Karpas-422 (cell line): Measurements from ENCODE around the gene POLA1. TPM values are rescaled to one million over a fixed set of nuclear protein-coding genes. Genes with fewer than 3 reads are reported as not detected.
"Not testable (repeated sequence)": the region's sequence is repeated elsewhere in the genome, so short reads cannot be mapped to it uniquely, and the experiment has no call there.

Source experiments
- DNase-seq: peaks from one replicate; pipeline ENCODE4 v3.0.0-alpha.2; 2015
- H2AFZ ChIP-seq: fragments of 200-600 bp; sonication (generic); 2 replicates; pipeline ENCODE4 v1.6.1; 2014; ENCODE audit warnings: antibody characterized with exemption, low read length, mixed read lengths
- H3K27ac ChIP-seq: fragments of 200-600 bp; sonication (generic); 2 replicates; pipeline ENCODE4 v1.5.1; 2014; ENCODE audit warnings: mild to moderate bottlenecking, low read length, moderate library complexity
- H3K27me3 ChIP-seq: fragments of 200-600 bp; sonication (generic); 2 replicates; pipeline ENCODE4 v1.6.1; 2014; ENCODE audit warnings: low read length, mixed read lengths
- H3K36me3 ChIP-seq: fragments of 200-600 bp; sonication (generic); 2 replicates; pipeline ENCODE4 v1.6.1; 2014; ENCODE audit warnings: low read length, mixed read lengths; ENCODE audit not compliant: insufficient read depth
- H3K4me1 ChIP-seq: fragments of 200-600 bp; sonication (generic); 2 replicates; pipeline ENCODE4 v1.6.1; 2014; ENCODE audit warnings: mild to moderate bottlenecking, low read length, mixed read lengths
- H3K4me2 ChIP-seq: fragments of 200-600 bp; sonication (generic); 2 replicates; pipeline ENCODE4 v1.6.1; 2014; ENCODE audit warnings: low read length, low read depth, mild to moderate bottlenecking; ENCODE audit not compliant: poor library complexity, severe bottlenecking
- H3K4me3 ChIP-seq: fragments of 200-600 bp; sonication (generic); 2 replicates; pipeline ENCODE4 v1.5.1; 2014; ENCODE audit warnings: mild to moderate bottlenecking, antibody characterized with exemption, low read length, mixed read lengths
- H3K79me2 ChIP-seq: fragments of 200-600 bp; sonication (generic); 2 replicates; pipeline ENCODE4 v1.6.1; 2014; ENCODE audit warnings: mild to moderate bottlenecking, low read length, mixed read lengths
- H3K9ac ChIP-seq: fragments of 200-600 bp; sonication (generic); 2 replicates; pipeline ENCODE4 v1.6.0; 2014; ENCODE audit warnings: low read length
- H3K9me2 ChIP-seq: fragments of 200-600 bp; sonication (generic), shearing (Covaris generic); replicated peaks from 2 replicates; pipeline ENCODE4 v1.6.0; 2014; ENCODE audit warnings: mild to moderate bottlenecking, low read length, moderate library complexity; ENCODE audit not compliant: insufficient read depth
- H3K9me3 ChIP-seq: fragments of 300-700, 200-600 bp; sonication (generic); 2 replicates; pipeline ENCODE4 v1.6.1; 2014; ENCODE audit warnings: low read length, mixed read lengths
- H4K20me1 ChIP-seq: fragments of 200-600 bp; sonication (generic); 2 replicates; pipeline ENCODE4 v1.6.1; 2014; ENCODE audit warnings: mild to moderate bottlenecking, antibody characterized with exemption, low read length, low read depth; ENCODE audit not compliant: insufficient read depth
- total RNA-seq: library from RNA; depleted of rRNA; stranded (reverse); fragments of >200 nt; shearing (Covaris generic); gene quantifications from 2 replicates; pipeline ENCODE4 v1.2.3, GENCODE V29; 2014; ENCODE audit warnings: low replicate concordance

POLA1 gene
- total RNA-seq, 1 experiment from 2014 or later, result 26.7 TPM

GRCh38 chrX:24782011-24782410, 88.3 kb downstream of the POLA1 start:
- Histone ChIP-seq H3K9ac (no peak overlapping the region), H3K4me3 (no peak overlapping the region), H3K4me2 (no peak overlapping the region), H4K20me1 (no peaks in the 10 kb centered on the region), H3K9me2 (no peaks in the 10 kb centered on the region), H3K79me2 (peaks cover 7% of the 10 kb centered on the region; the same call in 1 of the 2 replicates), H3K4me1 (peaks cover 11% of the 10 kb centered on the region), H3K27ac (no peak overlapping the region), H3K27me3 (no peaks in the 10 kb centered on the region), H3K9me3 (no peaks in the 10 kb centered on the region), H2AFZ (no peak overlapping the region), H3K36me3 (peaks cover 5% of the 10 kb centered on the region; the same call in 1 of the 2 replicates)
- DNase-seq, result no peak

- H3K79me2 ChIP-seq, result no peaks in the 10 kb centered on the region
- no peaks in the 10 kb centered on the region for H3K4me1 ChIP-seq
- H4K20me1 ChIP-seq, result no peaks in the 10 kb centered on the region
- no peak overlapping the region for H3K4me3 ChIP-seq
- no peaks in the 10 kb centered on the region for H3K9me2 ChIP-seq
- no peak for DNase-seq
- H3K9ac ChIP-seq, result no peak overlapping the region
- H3K36me3 ChIP-seq, result peaks cover 7% of the 10 kb centered on the region
- H3K27ac ChIP-seq, result no peak overlapping the region
- no peak overlapping the region for H3K4me2 ChIP-seq
- no peaks in the 10 kb centered on the region for H3K9me3 ChIP-seq
- H2AFZ ChIP-seq, result no peak overlapping the region
- H3K27me3 ChIP-seq, result no peaks in the 10 kb centered on the region
These were observed 95.3 kb downstream of the POLA1 start for GRCh38 chrX:24789047-24789446.

- Histone ChIP-seq H3K4me1 (no peaks in the 10 kb centered on the region), H3K79me2 (no peaks in the 10 kb centered on the region), H3K9me2 (no peaks in the 10 kb centered on the region), H2AFZ (no peak overlapping the region), H3K9ac (no peak overlapping the region), H4K20me1 (no peaks in the 10 kb centered on the region), H3K4me2 (no peak overlapping the region), H3K4me3 (no peak overlapping the region), H3K9me3 (no peaks in the 10 kb centered on the region), H3K27me3 (no peaks in the 10 kb centered on the region), H3K27ac (no peak overlapping the region), H3K36me3 (peaks cover 7% of the 10 kb centered on the region)
- no peak for DNase-seq
These were observed 96.4 kb downstream of the POLA1 start for GRCh38 chrX:24790166-24790565.

- Histone ChIP-seq H3K27ac (no peak overlapping the region), H3K36me3 (no peaks in the 10 kb centered on the region; the same call in 1 of the 2 replicates), H3K9ac (no peak overlapping the region), H3K4me1 (no peaks in the 10 kb centered on the region), H3K4me2 (no peak overlapping the region), H3K27me3 (no peaks in the 10 kb centered on the region), H4K20me1 (no peaks in the 10 kb centered on the region), H3K9me2 (no peaks in the 10 kb centered on the region), H2AFZ (no peak overlapping the region), H3K79me2 (0 out of 2 replicates have a peak, but pooled peaks cover 4% of the 10 kb centered on the region), H3K4me3 (no peak overlapping the region), H3K9me3 (no peaks in the 10 kb centered on the region)
- DNase-seq, result no peak
These were observed 102.5 kb downstream of the POLA1 start for GRCh38 chrX:24796204-24796603.

GRCh38 chrX:24799078-24799477, 105.4 kb downstream of the POLA1 start:
- Histone ChIP-seq H3K79me2 (0 out of 2 replicates have a peak, but pooled peaks cover 4% of the 10 kb centered on the region), H3K9ac (no peak overlapping the region), H3K27ac (no peak overlapping the region), H4K20me1 (no peaks in the 10 kb centered on the region), H3K36me3 (no peaks in the 10 kb centered on the region), H3K4me2 (no peak overlapping the region), H2AFZ (no peak overlapping the region), H3K9me3 (no peaks in the 10 kb centered on the region), H3K4me3 (no peak overlapping the region), H3K9me2 (no peaks in the 10 kb centered on the region), H3K27me3 (no peaks in the 10 kb centered on the region), H3K4me1 (no peaks in the 10 kb centered on the region)
- DNase-seq, result no peak

GRCh38 chrX:24799565-24799964, 105.8 kb downstream of the POLA1 start:
- H3K79me2 ChIP-seq, result 0 out of 2 replicates have a peak, but pooled peaks cover 4% of the 10 kb centered on the region
- H3K9ac ChIP-seq, result no peak overlapping the region
- H3K9me3 ChIP-seq, result no peaks in the 10 kb centered on the region
- H3K36me3 ChIP-seq, result no peaks in the 10 kb centered on the region
- DNase-seq, result no peak
- H3K27me3 ChIP-seq, result no peaks in the 10 kb centered on the region
- no peaks in the 10 kb centered on the region for H4K20me1 ChIP-seq
- no peaks in the 10 kb centered on the region for H3K4me1 ChIP-seq
- no peak overlapping the region for H3K27ac ChIP-seq
- H2AFZ ChIP-seq, result no peak overlapping the region
- H3K4me2 ChIP-seq, result no peak overlapping the region
- H3K9me2 ChIP-seq, result no peaks in the 10 kb centered on the region
- no peak overlapping the region for H3K4me3 ChIP-seq

GRCh38 chrX:24805201-24805600, 111.5 kb downstream of the POLA1 start:
- Histone ChIP-seq H3K27me3 (no peaks in the 10 kb centered on the region), H3K79me2 (no peaks in the 10 kb centered on the region), H3K4me3 (no peak overlapping the region), H3K27ac (no peak overlapping the region), H3K36me3 (peaks cover 4% of the 10 kb centered on the region; the same call in 1 of the 2 replicates), H3K4me2 (no peak overlapping the region), H2AFZ (no peak overlapping the region), H3K9ac (no peak overlapping the region), H4K20me1 (no peaks in the 10 kb centered on the region), H3K9me2 (no peaks in the 10 kb centered on the region), H3K4me1 (no peaks in the 10 kb centered on the region), H3K9me3 (no peaks in the 10 kb centered on the region)
- no peak for DNase-seq

- not testable (repeated sequence) for H3K79me2 ChIP-seq, H2AFZ ChIP-seq, H3K9me3 ChIP-seq, H3K4me2 ChIP-seq, H3K4me1 ChIP-seq, H3K27me3 ChIP-seq, H3K9me2 ChIP-seq, DNase-seq, H3K4me3 ChIP-seq, H3K9ac ChIP-seq, H3K27ac ChIP-seq, H4K20me1 ChIP-seq
- H3K36me3 ChIP-seq, result peaks cover 16% of the 10 kb centered on the region
These were observed 126.1 kb downstream of the POLA1 start for GRCh38 chrX:24819807-24820206.

- H3K9me2 ChIP-seq, result no peaks in the 10 kb centered on the region
- no peaks in the 10 kb centered on the region for H3K79me2 ChIP-seq
- H3K36me3 ChIP-seq, result no peaks in the 10 kb centered on the region
- H3K9me3 ChIP-seq, result no peaks in the 10 kb centered on the region
- H4K20me1 ChIP-seq, result no peaks in the 10 kb centered on the region
- H3K27me3 ChIP-seq, result no peaks in the 10 kb centered on the region
- no peaks in the 10 kb centered on the region for H3K4me1 ChIP-seq
- H3K4me2 ChIP-seq, result no peak overlapping the region
- DNase-seq, result no peak
- H3K9ac ChIP-seq, result no peak overlapping the region
- H3K27ac ChIP-seq, result no peak overlapping the region
- H3K4me3 ChIP-seq, result no peak overlapping the region
- no peak overlapping the region for H2AFZ ChIP-seq
These were observed 134.4 kb downstream of the POLA1 start for GRCh38 chrX:24828147-24828546.
